GM18526 (cell line): ENCODE measurements around the gene ATG9B.
A peak's percentile ranks its signal among the peaks of the same experiment; 100 is the strongest.

Experiments used
- POLR2A ChIP-seq: IDR thresholded peaks from 3 replicates; pipeline ENCODE4 v1.6.1; 2011; ENCODE audit not compliant: insufficient read length; ENCODE audit errors: extremely low read depth

ATG9B gene

DNA sequence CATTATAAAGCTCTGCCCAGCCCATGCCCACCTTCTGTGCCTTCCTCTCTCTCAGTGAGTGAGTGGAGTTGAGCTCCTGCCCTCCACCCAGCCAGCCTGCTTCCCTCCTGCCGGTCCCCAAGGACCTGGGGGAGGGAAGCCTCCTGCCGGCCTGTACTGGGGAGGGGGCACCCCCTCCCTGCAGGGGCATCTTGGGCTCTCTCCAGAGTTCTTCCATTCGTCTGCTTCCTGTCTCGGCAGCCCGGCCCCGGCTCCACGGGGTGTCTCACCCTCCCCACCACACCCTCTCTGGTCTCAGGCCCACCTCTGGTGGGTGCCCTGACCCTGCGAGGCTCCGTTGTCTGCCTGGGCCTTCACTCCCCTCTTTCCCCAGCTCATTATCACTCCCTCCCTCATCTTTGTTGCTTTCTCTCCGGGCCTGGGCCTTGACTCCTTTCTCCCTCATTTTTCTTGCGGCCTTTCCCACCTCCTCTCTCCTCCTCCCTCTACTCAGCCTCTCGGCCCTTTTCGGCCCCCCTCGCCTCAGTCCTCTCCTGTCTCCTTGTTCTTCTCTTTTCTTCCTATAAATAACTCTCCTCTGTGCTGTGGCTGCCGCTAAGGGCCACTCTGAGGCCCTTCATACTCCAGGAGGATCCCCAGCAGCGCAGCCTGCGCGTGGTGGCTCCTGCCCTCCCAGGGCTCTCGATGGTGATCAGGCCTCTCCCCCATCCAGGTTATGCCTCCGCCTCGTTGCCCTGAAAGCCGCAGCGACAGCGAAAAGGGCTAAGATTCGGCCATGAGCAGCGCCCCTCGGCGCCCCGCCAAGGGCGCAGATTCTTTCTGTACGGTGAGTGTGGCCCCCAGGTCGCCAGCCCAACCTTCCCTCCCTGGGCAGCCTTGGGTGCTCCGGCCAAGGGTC is 37.2 kb upstream of the ATG9B start:
- TF ChIP-seq POLR2A, result no peak

DNA sequence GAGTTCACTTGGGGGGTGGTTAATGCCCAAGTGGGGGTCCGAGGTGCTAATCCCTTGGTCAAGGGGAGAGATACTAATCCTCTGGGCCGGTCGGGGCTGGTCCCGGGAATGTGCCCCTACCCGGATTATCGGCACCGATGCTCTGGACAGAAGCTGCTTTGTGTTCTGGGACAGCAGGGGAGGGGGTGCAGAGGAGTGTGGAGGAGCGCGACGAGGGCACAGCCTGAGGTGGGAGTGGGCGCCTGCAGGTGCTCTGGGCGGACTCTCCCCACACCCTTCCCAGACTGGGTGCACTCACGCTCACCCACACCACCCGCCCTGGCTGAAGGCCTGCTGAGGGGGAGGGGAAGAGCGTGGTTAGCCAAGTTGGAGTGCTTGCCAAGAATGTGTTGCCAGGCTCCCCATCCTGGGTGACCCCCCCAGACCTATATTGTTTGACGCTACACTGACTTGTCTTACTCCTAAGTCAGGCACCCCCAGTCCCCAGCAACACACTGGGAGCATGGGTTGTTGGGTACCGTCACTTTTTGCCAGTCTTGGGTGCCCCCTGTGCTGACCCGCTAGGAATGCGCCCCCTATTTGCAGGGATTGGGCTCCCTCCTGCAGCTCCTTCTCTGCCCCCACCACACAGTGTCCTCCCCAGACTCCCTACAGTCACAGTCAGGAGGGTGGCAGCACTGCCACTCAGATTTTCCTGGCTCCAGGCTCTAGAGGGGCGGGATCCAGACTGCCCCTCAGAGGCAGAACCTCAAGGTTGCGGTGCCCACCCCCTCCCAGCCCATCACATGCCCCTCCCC is 36.3 kb upstream of the ATG9B start:
- no peak for TF ChIP-seq POLR2A

DNA sequence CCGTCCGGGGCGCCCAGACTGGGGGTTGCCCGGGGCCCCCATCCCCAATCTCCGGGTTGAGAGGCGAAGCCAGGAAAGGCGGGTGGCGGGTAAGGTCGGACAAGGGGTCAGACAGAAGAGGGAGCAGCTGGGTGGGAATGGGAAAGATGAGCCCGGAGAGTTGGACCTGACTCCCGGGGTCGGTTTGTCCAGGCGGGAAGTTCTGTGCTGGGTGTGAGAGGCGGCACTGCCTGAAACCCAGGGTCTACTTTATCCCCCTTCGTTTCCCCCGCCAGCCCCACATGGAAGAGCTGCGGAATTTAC is 35.8 kb upstream of the ATG9B start:
- TF ChIP-seq POLR2A, result no peak

DNA sequence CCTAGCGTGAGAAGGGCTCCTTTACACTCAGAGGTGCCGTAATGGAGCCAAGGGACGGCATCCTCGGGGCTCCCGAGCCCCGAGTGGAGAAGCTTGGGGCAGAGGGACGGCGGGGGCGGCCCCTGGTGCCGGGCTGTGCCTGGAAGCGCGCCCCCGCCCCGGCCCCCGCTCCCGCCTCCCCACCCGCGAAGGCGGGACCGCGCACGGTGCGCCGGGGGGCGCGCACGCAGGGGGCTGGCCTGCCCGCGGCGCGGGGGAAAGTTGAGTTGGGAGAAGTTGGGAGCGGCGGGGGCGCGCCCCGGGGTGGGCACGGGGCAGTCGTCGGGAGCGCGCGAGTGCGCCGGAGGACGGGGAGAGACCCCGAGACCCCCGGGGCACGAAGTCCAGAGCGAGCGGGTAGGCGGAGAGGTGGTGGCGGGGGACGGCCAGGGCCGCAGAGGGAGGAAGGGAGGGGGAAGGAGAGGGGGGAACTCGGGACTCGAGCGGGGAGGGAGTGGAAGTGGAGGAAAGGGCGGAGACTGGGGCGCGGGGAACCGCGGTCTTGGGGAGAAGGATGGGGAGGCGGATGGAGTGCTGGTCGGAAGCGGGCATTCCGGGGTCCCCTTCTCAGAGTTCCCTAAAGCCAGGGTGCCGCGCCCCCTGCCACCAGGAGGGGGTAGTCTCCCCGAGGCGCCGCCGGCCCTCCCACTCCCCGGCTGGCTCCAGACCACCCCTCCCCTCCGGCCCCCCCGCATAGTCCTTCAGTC is 35.2 kb upstream of the ATG9B start, which contains the start of gene SLC4A2:
SLC4A2 (plus strand) TSS at position 223 of the 746 bp plus-strand sequence. CDS start 2,399 bp downstream, outside the sequence.
- peak; percentile 55 for TF ChIP-seq POLR2A

DNA sequence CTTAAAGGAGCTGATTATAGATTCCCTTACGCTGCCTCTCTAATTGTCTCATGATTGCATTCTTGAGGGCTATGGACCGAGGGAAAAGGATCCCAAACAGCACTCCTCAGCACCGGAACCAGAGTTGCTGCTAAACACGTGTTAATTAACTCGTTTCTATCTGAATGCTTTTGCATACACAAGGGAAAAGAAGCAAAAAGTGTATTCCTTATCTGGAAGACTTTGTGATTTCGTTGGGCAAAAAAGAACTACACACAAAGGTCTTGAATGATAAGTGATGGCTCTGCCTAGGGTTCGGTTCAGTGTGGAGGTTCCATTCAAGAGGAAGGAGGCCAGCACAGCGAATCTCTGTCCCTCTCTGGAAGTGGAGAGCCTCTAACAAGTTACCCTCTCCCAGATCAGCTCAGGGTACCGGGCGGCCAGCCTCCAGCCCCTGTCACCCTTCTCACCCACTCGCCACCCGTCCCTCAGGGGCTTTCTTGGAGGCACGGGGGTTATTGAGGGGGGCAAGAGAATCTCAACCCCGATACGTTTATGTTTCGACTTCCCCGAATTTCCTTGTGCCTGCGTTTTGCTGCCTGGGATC is 34.6 kb upstream of the ATG9B start:
- no peak for TF ChIP-seq POLR2A

DNA sequence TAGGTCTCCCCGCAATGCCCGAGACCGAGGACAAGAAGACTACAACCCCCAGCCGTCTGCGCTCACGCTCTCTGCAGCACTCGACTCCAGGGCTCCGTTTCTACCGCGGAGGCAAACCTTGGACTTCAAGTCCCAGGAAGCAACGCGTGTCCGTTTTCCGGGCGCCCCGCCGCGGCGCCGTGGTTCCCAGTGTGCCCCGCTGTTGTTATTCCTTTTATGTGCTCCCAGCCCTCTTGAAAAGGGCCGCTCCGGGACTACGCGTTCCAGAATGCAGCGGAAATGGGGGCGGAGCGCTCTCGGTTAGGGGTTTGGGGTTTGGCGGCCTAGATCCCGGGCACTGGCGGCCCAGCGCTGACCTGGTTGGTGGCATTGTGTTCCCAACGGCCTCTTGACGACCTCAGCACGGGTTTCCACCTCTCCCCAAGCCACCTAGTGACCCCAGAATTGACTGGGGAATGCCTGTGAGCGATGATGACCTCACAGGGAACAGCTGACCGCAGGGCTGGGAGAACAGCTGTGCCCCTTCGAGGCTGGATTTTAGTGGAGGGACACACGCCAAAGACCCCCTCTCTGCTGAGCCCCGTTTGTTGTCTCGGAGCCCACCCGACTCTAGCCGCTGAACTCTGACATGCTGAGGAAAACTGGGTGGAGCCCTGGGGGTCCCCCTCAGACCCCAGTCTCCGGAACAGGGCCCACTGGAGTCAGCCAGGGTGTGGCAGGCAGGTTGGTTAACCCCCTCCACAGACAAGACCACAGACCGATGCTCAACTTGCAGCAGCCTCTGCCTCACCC is 33.9 kb upstream of the ATG9B start:
- peak; percentile 62 for TF ChIP-seq POLR2A

DNA sequence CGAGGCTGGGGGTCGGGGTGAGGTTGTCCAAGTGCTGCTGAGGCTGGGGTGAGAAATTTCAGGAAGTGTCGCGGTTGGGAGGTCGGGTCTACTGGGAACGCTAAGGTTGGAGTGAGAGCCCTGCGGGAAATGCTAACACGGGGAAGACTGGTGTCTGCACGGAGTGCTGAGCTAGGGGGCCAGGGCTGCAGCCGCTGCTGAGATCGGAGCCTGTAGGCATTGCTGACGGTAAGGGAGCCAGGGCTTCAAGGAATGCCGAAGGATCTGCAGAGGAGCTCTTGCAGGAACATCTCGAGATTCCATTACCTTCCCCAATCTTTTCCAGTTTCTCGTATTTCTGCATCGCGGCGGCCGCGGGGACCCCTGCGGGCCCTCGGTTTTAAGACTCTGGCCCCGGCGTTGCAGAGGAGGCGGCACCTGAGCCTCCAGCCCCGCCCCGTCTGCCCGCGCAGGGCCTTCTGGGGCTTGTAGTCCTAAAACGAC is 33.3 kb upstream of the ATG9B start, which contains the start of gene CDK5:
CDK5 (minus strand) TSS at position 392 of the 483 bp plus-strand sequence; CDS start at position 343, 49 bp downstream.
- no peak for TF ChIP-seq POLR2A

DNA sequence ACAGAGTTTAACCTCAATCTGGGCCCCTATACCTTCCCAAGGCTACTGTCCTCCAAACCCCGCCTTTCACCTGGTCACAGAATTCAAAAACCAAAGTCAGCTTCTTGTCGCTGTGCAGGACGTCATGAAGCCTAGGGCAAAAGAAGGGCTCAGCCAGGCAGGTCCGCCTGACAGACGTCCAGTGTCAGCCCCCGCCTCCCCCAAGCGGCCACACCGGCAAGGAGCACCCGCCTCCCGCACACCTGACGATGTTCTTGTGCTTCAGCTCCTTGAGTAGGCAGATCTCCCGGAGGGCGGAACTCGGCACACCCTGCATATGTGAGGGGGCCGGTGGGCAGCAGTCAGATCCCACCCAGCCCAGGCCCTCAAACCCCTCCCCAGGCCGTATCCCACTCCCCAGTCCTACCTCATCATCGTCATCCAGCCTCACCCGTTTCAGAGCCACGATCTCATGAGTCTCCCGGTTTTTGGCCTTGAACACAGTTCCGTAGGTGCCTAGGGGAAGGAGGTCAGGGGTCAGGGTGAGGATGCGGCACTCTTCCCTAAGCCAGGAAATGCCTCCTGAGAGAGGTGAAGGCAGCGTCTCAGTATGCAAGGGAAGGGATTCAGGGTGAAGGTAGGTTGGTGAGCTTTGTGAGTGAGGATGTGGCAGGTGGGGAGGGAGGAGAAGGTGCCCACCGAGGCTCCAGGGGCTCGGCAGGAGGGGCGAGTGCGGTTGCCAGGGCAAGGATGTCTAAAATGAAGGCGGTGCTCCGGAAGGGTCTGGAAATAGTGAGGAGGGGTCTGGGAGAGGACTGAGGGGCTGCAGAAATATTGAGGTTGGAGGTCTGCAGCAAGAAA is 32.6 kb upstream of the ATG9B start:
- TF ChIP-seq POLR2A, result no peak

DNA sequence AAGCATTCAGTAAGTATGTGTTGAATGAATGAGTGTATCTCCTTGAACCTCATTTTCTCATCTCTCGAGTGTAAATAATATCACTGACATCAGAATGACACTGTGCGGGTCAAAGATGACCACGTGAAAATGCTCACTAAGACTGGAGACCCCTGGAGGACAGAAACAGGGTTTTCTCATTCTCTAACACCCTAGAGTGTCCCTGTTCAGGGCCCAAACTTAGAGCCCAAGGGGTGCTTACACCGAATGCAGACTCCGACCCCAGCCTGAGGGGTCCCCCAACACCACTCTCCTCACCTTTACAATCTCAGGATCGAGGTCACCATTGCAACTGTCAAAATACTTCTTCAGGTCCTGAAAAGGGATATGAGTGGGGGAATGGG is 32.0 kb upstream of the ATG9B start:
- no peak for TF ChIP-seq POLR2A

DNA sequence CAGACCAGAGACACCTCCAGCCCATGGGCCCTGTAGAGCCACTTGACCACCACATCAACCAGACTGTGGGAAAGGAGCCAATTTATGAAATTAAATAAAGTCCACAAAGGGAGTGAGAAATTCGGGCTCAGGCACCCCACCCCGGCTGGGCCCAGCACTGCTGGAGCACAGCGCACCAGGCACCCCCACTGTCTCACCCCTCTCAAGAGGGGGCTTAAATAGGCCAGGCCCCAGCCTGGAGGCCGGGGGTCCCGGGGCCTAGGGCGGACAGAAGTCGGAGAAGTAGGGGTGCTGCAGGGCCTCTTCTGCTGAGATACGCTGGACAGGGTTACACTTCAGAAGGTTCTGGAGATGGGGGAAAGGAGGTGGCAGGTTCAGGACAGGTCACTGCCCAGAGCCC is 29.5 kb upstream of the ATG9B start:
- no peak for TF ChIP-seq POLR2A

DNA sequence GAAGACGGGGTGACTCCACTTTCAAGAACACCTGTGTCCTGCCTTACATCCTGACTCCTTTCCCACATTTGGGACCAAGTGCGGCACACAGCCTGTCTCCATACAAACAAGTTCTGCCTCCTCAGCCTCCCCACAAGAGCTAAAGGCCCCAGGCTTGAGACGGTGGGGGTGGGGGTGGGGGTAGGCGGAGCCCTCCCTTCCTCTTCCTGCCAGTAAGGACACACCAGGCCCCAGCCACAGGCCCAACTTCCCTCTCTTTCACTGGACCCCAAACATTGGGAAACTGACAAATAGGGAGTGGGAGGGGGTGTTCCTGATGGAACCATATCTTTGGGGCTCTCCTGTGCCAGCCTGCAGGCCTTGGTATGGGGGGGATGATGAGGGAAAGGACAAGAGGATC is 28.8 kb upstream of the ATG9B start:
- TF ChIP-seq POLR2A, result no peak

DNA sequence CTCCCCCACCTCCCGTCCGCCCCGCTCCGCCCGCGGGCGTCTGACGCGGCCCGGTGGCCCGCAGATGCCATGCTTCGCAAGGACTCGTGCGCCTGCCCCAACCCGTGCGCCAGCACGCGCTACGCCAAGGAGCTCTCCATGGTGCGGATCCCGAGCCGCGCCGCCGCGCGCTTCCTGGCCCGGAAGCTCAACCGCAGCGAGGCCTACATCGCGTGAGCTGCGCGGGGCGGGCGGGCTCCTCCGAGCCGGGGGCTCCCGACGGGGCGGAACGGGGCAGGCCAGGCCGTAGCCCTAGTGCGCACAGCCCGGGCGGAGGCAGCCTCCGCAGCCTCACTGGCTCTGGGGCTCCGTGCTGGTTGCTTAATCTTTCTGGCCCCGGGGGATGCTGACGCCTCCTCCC is 26.8 kb upstream of the ATG9B start:
- no peak for TF ChIP-seq POLR2A

DNA sequence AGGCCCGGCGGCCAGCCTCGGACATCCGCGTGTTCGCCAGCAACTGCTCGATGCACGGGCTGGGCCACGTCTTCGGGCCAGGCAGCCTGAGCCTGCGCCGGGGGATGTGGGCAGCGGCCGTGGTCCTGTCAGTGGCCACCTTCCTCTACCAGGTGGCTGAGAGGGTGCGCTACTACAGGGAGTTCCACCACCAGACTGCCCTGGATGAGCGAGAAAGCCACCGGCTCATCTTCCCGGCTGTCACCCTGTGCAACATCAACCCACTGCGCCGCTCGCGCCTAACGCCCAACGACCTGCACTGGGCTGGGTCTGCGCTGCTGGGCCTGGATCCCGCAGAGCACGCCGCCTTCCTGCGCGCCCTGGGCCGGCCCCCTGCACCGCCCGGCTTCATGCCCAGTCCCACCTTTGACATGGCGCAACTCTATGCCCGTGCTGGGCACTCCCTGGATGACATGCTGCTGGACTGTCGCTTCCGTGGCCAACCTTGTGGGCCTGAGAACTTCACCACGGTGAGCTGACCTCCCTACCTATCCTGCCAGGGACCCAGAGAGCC is 24.7 kb upstream of the ATG9B start:
- TF ChIP-seq POLR2A, result no peak
